OCI-LY7 (cell line): Measurements from ENCODE around the gene EHBP1. TPM values are rescaled to one million over a fixed set of nuclear protein-coding genes. Genes with fewer than 3 reads are reported as not detected.

Source experiments
- BruUV-seq: library from RNA; stranded (reverse); fragments of 400-500 nt; replicated peaks from 2 replicates; lab custom pipeline; 2021; lab: Mats Ljungman, UMichigan
- CTCF ChIA-PET: fragments of 300-600 bp; sonication (Branson Sonifier 250); formaldehyde crosslinking; loops from one replicate; lab custom pipeline; 2022; ENCODE audit warnings: antibody characterized with exemption; ENCODE audit not compliant: unreplicated experiment; lab: Charles Lee
- POLR2A ChIA-PET: fragments of 300-600 bp; sonication (Branson Sonifier 250); formaldehyde crosslinking; loops from one replicate; lab custom pipeline; 2022; ENCODE audit warnings: antibody characterized with exemption; lab: Charles Lee
- DNase-seq: peaks from one replicate; pipeline ENCODE4 v3.0.0-alpha.2; 2015; ENCODE audit warnings: low spot score
- H2AFZ ChIP-seq: fragments of 200-600 bp; sonication (generic), shearing (Covaris generic); 2 replicates; pipeline ENCODE4 v1.6.1; 2014; ENCODE audit warnings: mild to moderate bottlenecking, antibody characterized with exemption, low read length, moderate library complexity
- H3K27ac ChIP-seq: fragments of 200-600 bp; sonication (generic); 2 replicates; pipeline ENCODE4 v1.5.1; 2014; ENCODE audit warnings: mixed run types, low read depth, mild to moderate bottlenecking, moderate library complexity, low read length, inconsistent platforms; ENCODE audit not compliant: poor library complexity, severe bottlenecking
- H3K36me3 ChIP-seq: fragments of 200-600 bp; sonication (generic); 2 replicates; pipeline ENCODE4 v1.6.1; 2014; ENCODE audit warnings: mild to moderate bottlenecking, antibody characterized with exemption, low read length, moderate library complexity, mixed read lengths; ENCODE audit not compliant: insufficient read depth
- H3K4me1 ChIP-seq: fragments of 200-600 bp; sonication (generic); 2 replicates; pipeline ENCODE4 v1.5.1; 2014; ENCODE audit warnings: mild to moderate bottlenecking, low read length; ENCODE audit not compliant: insufficient read depth, poor library complexity, severe bottlenecking
- H3K4me2 ChIP-seq: fragments of 200-600 bp; sonication (generic); 2 replicates; pipeline ENCODE4 v1.6.1; 2014; ENCODE audit warnings: mild to moderate bottlenecking, low read length
- H3K4me3 ChIP-seq: fragments of 200-600 bp; sonication (generic); 2 replicates; pipeline ENCODE4 v1.5.1; 2014; ENCODE audit warnings: mild to moderate bottlenecking, low read depth, low read length; ENCODE audit not compliant: poor library complexity, severe bottlenecking
- H3K79me2 ChIP-seq: fragments of 200-600 bp; sonication (generic); 2 replicates; pipeline ENCODE4 v1.6.1; 2016; ENCODE audit warnings: low read depth, mild to moderate bottlenecking, low read length, moderate library complexity, mixed read lengths; ENCODE audit not compliant: insufficient read depth
- H3K9me2 ChIP-seq: fragments of 200-600 bp; sonication (generic); 2 replicates; pipeline ENCODE4 v1.6.1; 2016; ENCODE audit warnings: mild to moderate bottlenecking, low read length, mixed read lengths; ENCODE audit not compliant: insufficient read depth
- H3K9me3 ChIP-seq: fragments of 200-600 bp; sonication (generic); 2 replicates; pipeline ENCODE4 v1.6.1; 2014; ENCODE audit warnings: mild to moderate bottlenecking, mixed run types, low read length, mixed read lengths
- H4K20me1 ChIP-seq: fragments of 200-600 bp; sonication (generic); 2 replicates; pipeline ENCODE4 v1.6.1; 2014; ENCODE audit warnings: mild to moderate bottlenecking, antibody characterized with exemption, low read length, moderate library complexity, mixed read lengths; ENCODE audit not compliant: insufficient read depth
- EZH2phosphoT487 ChIP-seq: fragments of 200-600 bp; sonication (generic); IDR thresholded peaks from 2 replicates; pipeline ENCODE4 v1.6.1; 2018; ENCODE audit warnings: low read depth, borderline replicate concordance, mild to moderate bottlenecking, mixed run types, antibody characterized with exemption, low read length, moderate library complexity, mixed read lengths
- intact Hi-C: fragments of 100-400 bp; cut with micrococcal nuclease; formaldehyde crosslinking; loops from one replicate; pipeline ENCODE4 v1.10.0; 2022; ENCODE audit not compliant: unreplicated experiment
- total RNA-seq, 2 experiments: library from RNA; depleted of rRNA in 1 of 2; stranded (reverse); fragments of >200 nt in 1 of 2; shearing (Covaris generic) in 1 of 2; gene quantifications; 2 replicates each; pipeline ENCODE4 v1.2.3, GENCODE V29; 2014 to 2022
- TF ChIP-seq, protein P1 (sequence below): fragments of 200-600 bp; sonication (generic); conservative IDR thresholded peaks from 2 replicates; pipeline ENCODE4 v1.5.1; 2014; ENCODE audit warnings: mild to moderate bottlenecking, antibody characterized with exemption, low read length, moderate library complexity, mixed read lengths

The EHBP1 gene
- total RNA-seq, 2 experiments from 2014 or later = 26.8 to 34.1 TPM

GRCh38 chr2:62974999-62975398 lies 269.5 kb downstream of the EHBP1 start:
- CTCF ChIA-PET = interaction anchor here (0.7 kb wide), 1 partner anchor 184 kb away, joined by 4 read pairs; no protein-coding TSS in a partner anchor
- DNase-seq = no peak
- TF ChIP-seq, protein P1, sequence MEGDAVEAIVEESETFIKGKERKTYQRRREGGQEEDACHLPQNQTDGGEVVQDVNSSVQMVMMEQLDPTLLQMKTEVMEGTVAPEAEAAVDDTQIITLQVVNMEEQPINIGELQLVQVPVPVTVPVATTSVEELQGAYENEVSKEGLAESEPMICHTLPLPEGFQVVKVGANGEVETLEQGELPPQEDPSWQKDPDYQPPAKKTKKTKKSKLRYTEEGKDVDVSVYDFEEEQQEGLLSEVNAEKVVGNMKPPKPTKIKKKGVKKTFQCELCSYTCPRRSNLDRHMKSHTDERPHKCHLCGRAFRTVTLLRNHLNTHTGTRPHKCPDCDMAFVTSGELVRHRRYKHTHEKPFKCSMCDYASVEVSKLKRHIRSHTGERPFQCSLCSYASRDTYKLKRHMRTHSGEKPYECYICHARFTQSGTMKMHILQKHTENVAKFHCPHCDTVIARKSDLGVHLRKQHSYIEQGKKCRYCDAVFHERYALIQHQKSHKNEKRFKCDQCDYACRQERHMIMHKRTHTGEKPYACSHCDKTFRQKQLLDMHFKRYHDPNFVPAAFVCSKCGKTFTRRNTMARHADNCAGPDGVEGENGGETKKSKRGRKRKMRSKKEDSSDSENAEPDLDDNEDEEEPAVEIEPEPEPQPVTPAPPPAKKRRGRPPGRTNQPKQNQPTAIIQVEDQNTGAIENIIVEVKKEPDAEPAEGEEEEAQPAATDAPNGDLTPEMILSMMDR = no peak
- TF ChIP-seq EZH2phosphoT487 = no peak
- H3K79me2 ChIP-seq = no peaks in the 10 kb centered on the region
- BruUV-seq = no TSS peak
- H2AFZ ChIP-seq = no peak overlapping the region
- intact Hi-C loops = no loop called here
- H3K4me1 ChIP-seq = no peaks in the 10 kb centered on the region
- H3K9me2 ChIP-seq = no peaks in the 10 kb centered on the region
- H3K36me3 ChIP-seq = no peaks in the 10 kb centered on the region
- no peaks in the 10 kb centered on the region for H3K9me3 ChIP-seq
- POLR2A ChIA-PET = interaction anchor here (0.7 to 1.4 kb wide), 2 partner anchors 9 to 548 kb away, joined by 3 to 4 read pairs; no protein-coding TSS in a partner anchor
- H4K20me1 ChIP-seq = no peaks in the 10 kb centered on the region
- H3K27ac ChIP-seq = no peak overlapping the region
- no peak overlapping the region for H3K4me3 ChIP-seq
- no peak overlapping the region for H3K4me2 ChIP-seq

- peaks cover 8% of the 10 kb centered on the region; the same call in 1 of the 2 replicates for H3K36me3 ChIP-seq
- no peak overlapping the region for H3K27ac ChIP-seq
- ChIA-PET CTCF (no interaction called here), POLR2A (interaction anchor here (1.6 kb wide), 1 partner anchor 12 kb away, joined by 6 read pairs; no protein-coding TSS in a partner anchor)
- no peak for DNase-seq
- no TSS peak for BruUV-seq
- H2AFZ ChIP-seq = no peak overlapping the region
- H3K9me2 ChIP-seq = no peaks in the 10 kb centered on the region
- TF ChIP-seq, protein P1 = no peak
- no peak for TF ChIP-seq EZH2phosphoT487
- H4K20me1 ChIP-seq = no peaks in the 10 kb centered on the region
- intact Hi-C loops = no loop called here
- H3K4me1 ChIP-seq = no peaks in the 10 kb centered on the region
- H3K4me2 ChIP-seq = no peak overlapping the region
- H3K9me3 ChIP-seq = no peaks in the 10 kb centered on the region
- no peaks in the 10 kb centered on the region; the same call in 1 of the 2 replicates for H3K79me2 ChIP-seq
- H3K4me3 ChIP-seq = no peak overlapping the region
These were observed 286.1 kb downstream of the EHBP1 start for GRCh38 chr2:62991605-62992004.

- ChIA-PET POLR2A (interaction anchor here (0.5 to 1.2 kb wide), 4 partner anchors 9 to 1039 kb away, joined by 3 to 5 read pairs (median 4); no protein-coding TSS in a partner anchor), CTCF (no interaction called here)
- H3K27ac ChIP-seq = no peak overlapping the region
- peaks cover 8% of the 10 kb centered on the region; the same call in 1 of the 2 replicates for H3K36me3 ChIP-seq
- intact Hi-C loops = no loop called here
- no peak for DNase-seq
- BruUV-seq = no TSS peak
- no peaks in the 10 kb centered on the region for H3K4me1 ChIP-seq
- H3K4me2 ChIP-seq = no peak overlapping the region
- TF ChIP-seq, protein P1 = no peak
- no peak for TF ChIP-seq EZH2phosphoT487
- no peaks in the 10 kb centered on the region; the same call in 1 of the 2 replicates for H3K79me2 ChIP-seq
- H3K9me3 ChIP-seq = no peaks in the 10 kb centered on the region
- no peak overlapping the region for H2AFZ ChIP-seq
- H3K9me2 ChIP-seq = no peaks in the 10 kb centered on the region
- no peaks in the 10 kb centered on the region for H4K20me1 ChIP-seq
- H3K4me3 ChIP-seq = no peak overlapping the region
These were observed 287.0 kb downstream of the EHBP1 start for GRCh38 chr2:62992561-62992960.
